ENCODE results near the gene SP8. TPM values are rescaled to one million over a fixed set of nuclear protein-coding genes. Genes with fewer than 3 reads are reported as not detected.
A peak's percentile ranks its signal among the peaks of the same experiment; 100 is the strongest.

The SP8 gene
- total and polyA plus RNA-seq, 9 of the 15 experiments (the other 6 are each of a cell fraction or from before 2014, with no cell fraction given), result 0.04 to 1.2 (median 0.19) TPM

DNA sequence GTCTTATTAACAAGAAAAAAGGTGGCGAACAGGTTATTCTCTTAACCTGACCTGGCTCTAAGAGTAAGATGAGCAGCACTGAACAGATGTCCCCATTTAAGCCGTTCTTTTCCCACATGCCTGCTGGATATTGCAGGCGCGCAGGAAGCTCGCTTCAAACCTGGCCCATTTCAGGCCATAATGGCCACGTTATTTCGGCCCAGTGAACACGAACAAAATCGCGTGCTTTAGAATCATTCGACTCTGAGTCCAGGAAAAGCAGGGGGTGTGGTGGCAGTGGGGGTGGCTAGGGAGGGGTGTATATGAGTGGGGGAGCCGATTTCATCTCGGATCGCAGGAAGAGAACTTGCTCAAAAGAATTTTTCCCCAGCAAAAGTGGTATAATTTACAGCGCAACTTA lies 6.6 kb upstream of the SP8 start:
- H3K4me3 ChIP-seq, result no peak overlapping the region
- H3K79me2 ChIP-seq (ENCODE audit: control insufficient read depth, insufficient read depth, low read length), result no peaks in the 10 kb centered on the region
- no TSS peak for BruUV-seq (replicated peaks)
- WGBS (ENCODE audit: insufficient coverage, low coverage, missing lambda C conversion rate), result 4% methylated on average over 13 of the region's 15 CpGs
- FAIRE-seq (no peak), DNase-seq (ENCODE audit: extremely low read depth in 1 of 4, low spot score in 3 of 4) (no peak), ATAC-seq (no peak)
- intact Hi-C loops (cut with micrococcal nuclease) (loop anchor here (5.0 kb wide), 1 partner anchor 34 kb away; no protein-coding TSS in a partner anchor), in situ Hi-C loops (cut with MboI) (no loop called here)
- POLR2A ChIA-PET, result no interaction called here
- CTCF ChIA-PET (ENCODE audit: low intra/inter-chr PET ratio), result no interaction called here
- H3K9ac ChIP-seq (ENCODE audit: insufficient read depth in 1 of 2, low read depth in 2 of 2, low read length in 2 of 2), result no peak overlapping the region; a peak in 1 of 4 replicates
- H3K9me1 ChIP-seq (ENCODE audit: control insufficient read depth, insufficient read depth, low read length), result no peaks in the 10 kb centered on the region
- H3K36me3 ChIP-seq (ENCODE audit: control insufficient read depth, insufficient read depth, low read length), result no peaks in the 10 kb centered on the region
- H3K4me2 ChIP-seq (ENCODE audit: insufficient read depth, low read length), result 0 out of 2 replicates have a peak overlapping the region, but pooled peaks have one; percentile 6
- peaks cover 5 to 17% of the 10 kb centered on the region in 2 experiments; a peak in 3 of 5 replicates for H3K4me1 ChIP-seq (replicated peaks in 1 of 2; ENCODE audit: control insufficient read depth in 2 of 2, insufficient read depth in 2 of 2, low read length in 2 of 2)
- no peak overlapping the region for H3K27ac ChIP-seq (ENCODE audit: extremely low read depth, low read depth, low read length)
- no peaks in the 10 kb centered on the region; the same call in 1 of the 2 replicates for H4K20me1 ChIP-seq (replicated peaks; ENCODE audit: control insufficient read depth, insufficient read depth, low read length)
- H3K27me3 ChIP-seq (ENCODE audit: control insufficient read depth in 2 of 2, insufficient read depth in 2 of 2, low read length in 2 of 2), result peaks cover 16 to 35% of the 10 kb centered on the region in 2 experiments
- no peaks in the 10 kb centered on the region for H3K9me3 ChIP-seq (replicated peaks; ENCODE audit: control insufficient read depth, insufficient read depth, low read depth, low read length)
- H2AFZ ChIP-seq (ENCODE audit: low read depth, low read length), result peak overlapping the region; percentile 56
- peak in 1 of 2 experiments; percentile 25 for TF ChIP-seq E2F6 (IDR thresholded peaks at IDR 0.05; ENCODE audit: borderline replicate concordance in 1 of 2, extremely low read depth in 1 of 2, insufficient read depth in 1 of 2, insufficient read length in 1 of 2, low read depth in 1 of 2, low read length in 1 of 2, poor library complexity in 1 of 2, severe bottlenecking in 1 of 2)
- no peak for TF ChIP-seq HNRNPL (IDR thresholded peaks at IDR 0.05; ENCODE audit: low read depth, low read length)
- no peak for TF ChIP-seq BCLAF1 (IDR thresholded peaks at IDR 0.05; ENCODE audit: borderline replicate concordance in 1 of 2, control insufficient read depth in 1 of 2, low read depth in 2 of 2, low read length in 1 of 2)
- TF ChIP-seq DIDO1 (tag; IDR thresholded peaks at IDR 0.05; ENCODE audit: low read depth), result no peak
- TF ChIP-seq DLX4 (CRISPR knock-in tag; IDR thresholded peaks at IDR 0.05), result no peak
- TF ChIP-seq ZNF584 (CRISPR knock-in tag; IDR thresholded peaks at IDR 0.05; ENCODE audit: low read depth), result no peak
- peak; percentile 44 for TF ChIP-seq ZFP36 (IDR thresholded peaks at IDR 0.05; ENCODE audit: low read depth, low read length, partially characterized antibody)
- no peak for TF ChIP-seq SIN3B (IDR thresholded peaks at IDR 0.05; ENCODE audit: low read depth)
- no peak for TF ChIP-seq BRCA1 (IDR thresholded peaks at IDR 0.05)
- TF ChIP-seq BRCA1 (CRISPR knock-in tag; IDR thresholded peaks at IDR 0.05), result no peak
- TF ChIP-seq POLR2H (tag; IDR thresholded peaks at IDR 0.05; ENCODE audit: low read depth), result no peak
